ENCODE data around the gene SMAD3. TPM values are rescaled to one million over a fixed set of nuclear protein-coding genes. Genes with fewer than 3 reads are reported as not detected.

Gene SMAD3
- total and polyA plus RNA-seq, 2 of the 8 experiments (the other 6 are each of a cell fraction or from before 2014, with no cell fraction given), result 10.1 to 12.4 TPM

- Histone ChIP-seq H2BK15ac (ENCODE audit: low read length) (no peak overlapping the region), H3K18ac (ENCODE audit: extremely low read depth, low read length) (no peak overlapping the region), H2BK5ac (ENCODE audit: low read depth, low read length) (no peak overlapping the region), H2AFZ (ENCODE audit: low read length) (no peak overlapping the region), H3K9ac (replicated peaks in 1 of 4; ENCODE audit: extremely low read depth in 1 of 4, low read depth in 3 of 4, low read length in 3 of 4) (no peak overlapping the region), H3K23ac (ENCODE audit: insufficient read length) (no peak overlapping the region), H2AK5ac (ENCODE audit: low read depth, low read length) (no peak overlapping the region), H4K20me1 (replicated peaks in 1 of 2; ENCODE audit: control insufficient read depth in 1 of 2, insufficient read depth in 2 of 2, low read length in 2 of 2) (peaks cover 0 to 3% of the 10 kb centered on the region in 2 experiments), H4K91ac (replicated peaks; ENCODE audit: insufficient read length, low read length) (no peak overlapping the region), H3K36me3 (ENCODE audit: control insufficient read depth in 2 of 4, insufficient read depth in 4 of 4, low read length in 3 of 4) (peaks cover 0 to 15% (median 0%) of the 10 kb centered on the region in 4 experiments; a peak in 1 of 8 replicates), H3K27ac (ENCODE audit: low read depth, low read length) (no peak overlapping the region), H3K56ac (replicated peaks; ENCODE audit: insufficient read length, low read depth, low read length) (no peak overlapping the region), H3K4me2 (ENCODE audit: insufficient read depth in 1 of 2, low read depth in 2 of 2, low read length in 2 of 2) (no peak overlapping the region), H3K9me3 (ENCODE audit: insufficient read depth in 2 of 2, low read depth in 1 of 2, low read length in 1 of 2) (no peaks in the 10 kb centered on the region), H2BK120ac (replicated peaks; ENCODE audit: low read depth, low read length) (no peak overlapping the region), H3K14ac (ENCODE audit: insufficient read length) (no peak overlapping the region), H3K23me2 (ENCODE audit: low read depth, low read length) (no peaks in the 10 kb centered on the region), H2BK20ac (ENCODE audit: low read length) (no peak overlapping the region), H4K5ac (ENCODE audit: insufficient read length, low read depth, low read length) (no peak overlapping the region), H3K4me1 (replicated peaks in 1 of 4; ENCODE audit: control insufficient read depth in 3 of 4, insufficient read depth in 4 of 4, low read length in 3 of 4) (peaks cover 0 to 3% (median 1%) of the 10 kb centered on the region in 4 experiments; a peak in 2 of 7 replicates), H3K4ac (replicated peaks; ENCODE audit: insufficient read length, low read depth, low read length) (no peak overlapping the region), H3K4me3 (ENCODE audit: extremely low read depth in 1 of 4, insufficient read depth in 2 of 4, low read depth in 3 of 4, low read length in 4 of 4) (no peak overlapping the region), H4K8ac (ENCODE audit: extremely low read depth, insufficient read depth, low read length) (no peak overlapping the region), H2BK12ac (ENCODE audit: low read depth, low read length) (no peak overlapping the region), H3K79me1 (ENCODE audit: low read depth, low read length) (peaks cover 2% of the 10 kb centered on the region), H3K79me2 (ENCODE audit: control insufficient read depth in 1 of 2, insufficient read depth in 2 of 2, low read length in 2 of 2) (no peaks in the 10 kb centered on the region), H3K27me3 (replicated peaks in 1 of 4; ENCODE audit: control insufficient read depth in 3 of 4, extremely low read depth in 1 of 4, insufficient read depth in 3 of 4, low read length in 3 of 4) (no peaks in the 10 kb centered on the region)
- ChIA-PET POLR2A (ENCODE audit: partially characterized antibody) (no interaction called here), CTCF (ENCODE audit: partially characterized antibody) (no interaction called here)
- no peak for FAIRE-seq
- no peak for DNase-seq (ENCODE audit: low read depth in 1 of 2, low spot score in 2 of 2)
- WGBS, 2 experiments (ENCODE audit: extremely low coverage in 1 of 2, insufficient coverage in 1 of 2, insufficient read length in 1 of 2, insufficient replicate concordance in 2 of 2, low coverage in 1 of 2, low lambda C conversion rate in 2 of 2, missing lambda C conversion rate in 1 of 2), result 93% methylated on average over 8 of the region's 8 CpGs; no CpG with 5 or more reads in 1 of the 2 experiments
- TF ChIP-seq NANOG (IDR thresholded peaks at IDR 0.05; ENCODE audit: insufficient read depth, low read depth, low read length, poor library complexity, severe bottlenecking) (no peak), SAP30 (IDR thresholded peaks at IDR 0.05; ENCODE audit: insufficient read depth, insufficient replicate concordance, low read length) (no peak)
Observed at GRCh38 chr15:67196672-67197363, 131.4 kb downstream of the SMAD3 start.

Measured in H1 (cell line).